Erythroblast (primary cell): ENCODE measurements around the gene CDYL.

Experiments
- GATA1 ChIP-seq: IDR thresholded peaks from 2 replicates; pipeline ENCODE4 v1.6.1; 2011; ENCODE audit warnings: low read depth, mild to moderate bottlenecking, control low read depth, low read length, moderate library complexity
- POLR2A ChIP-seq: IDR thresholded peaks from 2 replicates; pipeline ENCODE4 v1.6.1; 2011; ENCODE audit warnings: mild to moderate bottlenecking, low read length

DNA sequence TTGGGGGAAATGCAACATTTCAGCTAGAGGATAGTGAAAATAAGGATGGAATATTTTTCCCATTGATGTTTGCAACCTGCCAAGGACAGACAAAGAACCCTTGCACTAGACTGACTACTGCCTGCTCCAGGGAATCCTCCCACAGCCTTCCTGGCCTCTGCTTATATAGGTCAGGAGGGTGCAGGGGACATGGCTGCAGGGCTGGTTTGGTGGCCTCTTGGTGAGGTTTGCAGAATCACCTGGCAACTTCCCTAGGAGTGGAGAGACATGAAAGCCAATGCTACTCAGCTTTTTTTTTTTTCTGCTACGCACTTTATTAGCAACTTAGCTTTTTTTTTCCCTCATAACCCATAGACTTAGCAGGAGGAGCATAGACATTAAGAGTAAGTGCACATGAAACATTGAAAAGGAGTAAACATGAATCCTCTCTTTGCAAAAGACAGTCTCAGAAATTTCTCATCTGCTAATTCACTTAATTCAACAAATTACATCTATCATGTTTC, 39.8 kb upstream of the CDYL start:
- TF ChIP-seq POLR2A (no peak), GATA1 (no peak)
